HAP-1 (cell line): ENCODE measurements around the gene MLST8.
"Not testable (repeated sequence)": the region's sequence is repeated elsewhere in the genome, so short reads cannot be mapped to it uniquely, and the experiment has no call there.

Source experiments
- DNase-seq, 2 experiments: peaks; one replicate each; pipeline ENCODE4 v3.0.0-alpha.2; 2016 to 2020; ENCODE audit warnings: low spot score in 2 of 2
- H3K27me3 ChIP-seq: fragments of 250-450 bp; sonication (Bioruptor Pico); 2 replicates; pipeline ENCODE4 v1.5.1; 2020; ENCODE audit warnings: low read depth, mild to moderate bottlenecking, moderate library complexity
- H3K36me3 ChIP-seq: fragments of 250-450 bp; sonication (Bioruptor Pico); replicated peaks from 2 replicates; pipeline ENCODE4 v1.5.1; 2020; ENCODE audit warnings: mild to moderate bottlenecking
- H3K4me1 ChIP-seq: fragments of 250-450 bp; sonication (Bioruptor Pico); 2 replicates; pipeline ENCODE4 v1.5.1; 2020; ENCODE audit warnings: mild to moderate bottlenecking
- H3K4me3 ChIP-seq: fragments of 250-450 bp; sonication (Bioruptor Pico); 2 replicates; pipeline ENCODE4 v1.5.1; 2020; ENCODE audit warnings: mild to moderate bottlenecking, moderate library complexity
- H3K9me3 ChIP-seq: fragments of 250-450 bp; sonication (Bioruptor Pico); 2 replicates; pipeline ENCODE4 v1.5.1; 2020; ENCODE audit warnings: mild to moderate bottlenecking, moderate library complexity
- in situ Hi-C: fragments of 300-500 bp; cut with MboI; formaldehyde crosslinking; loops from 3 replicates; pipeline ENCODE4 v1.14.3; 2020; ENCODE audit warnings: low sequenced_read_pairs, inconsistent platforms, mixed read lengths

The MLST8 gene

DNA sequence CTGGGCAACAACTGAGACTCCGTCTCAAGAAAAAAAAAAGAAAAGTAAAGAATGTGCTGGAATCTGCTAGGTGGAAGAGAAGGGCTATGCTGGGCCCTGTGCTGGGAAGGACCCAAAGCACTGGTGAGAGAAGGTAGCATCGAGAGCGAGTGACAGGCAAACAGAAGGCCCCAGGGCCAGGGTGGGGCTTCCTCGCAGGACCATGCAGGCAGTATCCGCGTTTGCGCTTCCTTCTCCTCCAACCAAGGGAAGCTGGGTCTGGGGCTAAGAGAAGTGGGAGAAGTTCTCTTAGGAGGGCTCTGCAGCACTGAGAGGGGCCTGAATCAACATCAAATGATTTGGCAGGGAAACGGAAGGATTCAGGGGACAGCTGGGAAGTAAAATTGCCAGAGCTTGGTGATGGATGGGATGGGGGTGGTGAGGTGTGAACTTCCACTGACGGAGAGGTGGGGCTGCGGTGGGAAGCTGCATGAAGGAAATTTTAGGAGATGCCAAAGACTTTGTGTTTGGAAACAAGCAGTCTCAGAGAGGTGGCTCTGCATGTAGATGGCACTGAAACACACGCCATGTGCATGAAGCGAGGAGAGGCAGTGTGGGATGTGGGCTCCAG lies 51.4 kb downstream of the MLST8 start:
- H3K4me1 ChIP-seq: peaks cover 5% of the 10 kb centered on the region; the same call in 1 of the 2 replicates
- H3K36me3 ChIP-seq: peaks cover 93% of the 10 kb centered on the region
- H3K9me3 ChIP-seq: no peaks in the 10 kb centered on the region
- in situ Hi-C loops: no loop called here
- H3K4me3 ChIP-seq: no peak overlapping the region
- H3K27me3 ChIP-seq: no peaks in the 10 kb centered on the region
- DNase-seq: no peak

DNA sequence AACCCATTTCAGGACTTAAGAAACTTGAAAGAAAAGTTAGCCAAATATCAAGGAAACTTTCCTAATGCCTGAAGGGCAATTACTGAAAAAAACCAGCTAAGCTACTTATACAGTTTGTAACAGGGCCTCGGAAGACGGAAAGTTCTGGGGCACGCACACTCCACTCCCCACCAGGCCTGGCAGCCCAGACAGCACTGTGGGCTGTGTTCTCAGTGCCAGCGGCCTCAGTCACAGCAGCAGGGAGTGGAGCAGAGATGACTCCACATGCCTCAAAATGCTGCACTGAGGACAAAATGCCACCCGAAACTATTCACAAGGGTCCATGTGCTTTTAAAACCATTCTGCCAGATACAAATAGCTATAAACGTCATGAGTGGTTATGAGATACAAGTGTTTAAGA lies 52.5 kb downstream of the MLST8 start:
- no peak for DNase-seq
- no peaks in the 10 kb centered on the region for H3K4me1 ChIP-seq
- no peaks in the 10 kb centered on the region for H3K27me3 ChIP-seq
- H3K36me3 ChIP-seq: peaks cover 94% of the 10 kb centered on the region
- H3K4me3 ChIP-seq: no peak overlapping the region
- H3K9me3 ChIP-seq: no peaks in the 10 kb centered on the region
- in situ Hi-C loops: no loop called here

DNA sequence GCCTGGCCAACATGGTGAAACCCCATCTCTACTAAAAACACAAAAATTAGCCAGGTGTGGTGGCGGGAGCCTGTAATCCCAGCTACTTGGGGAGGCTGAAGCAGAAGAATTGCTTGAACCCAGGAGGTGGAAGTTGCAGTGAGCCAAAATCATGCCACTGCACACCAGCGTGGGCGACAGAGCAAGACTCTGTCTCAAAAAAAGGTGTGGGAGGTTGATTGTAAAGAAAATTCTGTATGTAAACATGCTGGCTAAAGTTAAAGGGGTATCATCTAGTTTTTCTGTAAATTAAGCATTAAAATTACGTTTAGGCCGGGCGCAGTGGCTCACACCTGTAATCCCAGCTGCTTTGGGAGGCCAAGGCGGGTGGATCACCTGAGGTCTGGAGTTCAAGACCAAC lies 53.3 kb downstream of the MLST8 start:
- H3K27me3 ChIP-seq, H3K4me1 ChIP-seq, in situ Hi-C loops, DNase-seq, H3K4me3 ChIP-seq, H3K9me3 ChIP-seq: not testable (repeated sequence)
- peaks cover 97% of the 10 kb centered on the region for H3K36me3 ChIP-seq
